Uterus (tissue), 2 donors: ENCODE results near the gene MDC1.

Source experiments
- POLR2A ChIP-seq, 2 donors: fragments of 450-650 bp; IDR thresholded peaks; one replicate each; pipeline ENCODE4 v1.6.1; 2016; ENCODE audit warnings: antibody characterized with exemption in 2 of 2, mild to moderate bottlenecking in 1 of 2, moderate library complexity in 1 of 2
- TF ChIP-seq, protein P1 (sequence below), 4 experiments: fragments of 200-600 bp in 2 of 4; fragments of 450-650 bp in 2 of 4; sonication (generic) in 2 of 4; IDR thresholded peaks; one replicate each; pipeline ENCODE4 v1.5.1; 2016 to 2019; ENCODE audit warnings: antibody characterized with exemption in 4 of 4, mild to moderate bottlenecking in 2 of 4, moderate library complexity in 1 of 4

DNA sequence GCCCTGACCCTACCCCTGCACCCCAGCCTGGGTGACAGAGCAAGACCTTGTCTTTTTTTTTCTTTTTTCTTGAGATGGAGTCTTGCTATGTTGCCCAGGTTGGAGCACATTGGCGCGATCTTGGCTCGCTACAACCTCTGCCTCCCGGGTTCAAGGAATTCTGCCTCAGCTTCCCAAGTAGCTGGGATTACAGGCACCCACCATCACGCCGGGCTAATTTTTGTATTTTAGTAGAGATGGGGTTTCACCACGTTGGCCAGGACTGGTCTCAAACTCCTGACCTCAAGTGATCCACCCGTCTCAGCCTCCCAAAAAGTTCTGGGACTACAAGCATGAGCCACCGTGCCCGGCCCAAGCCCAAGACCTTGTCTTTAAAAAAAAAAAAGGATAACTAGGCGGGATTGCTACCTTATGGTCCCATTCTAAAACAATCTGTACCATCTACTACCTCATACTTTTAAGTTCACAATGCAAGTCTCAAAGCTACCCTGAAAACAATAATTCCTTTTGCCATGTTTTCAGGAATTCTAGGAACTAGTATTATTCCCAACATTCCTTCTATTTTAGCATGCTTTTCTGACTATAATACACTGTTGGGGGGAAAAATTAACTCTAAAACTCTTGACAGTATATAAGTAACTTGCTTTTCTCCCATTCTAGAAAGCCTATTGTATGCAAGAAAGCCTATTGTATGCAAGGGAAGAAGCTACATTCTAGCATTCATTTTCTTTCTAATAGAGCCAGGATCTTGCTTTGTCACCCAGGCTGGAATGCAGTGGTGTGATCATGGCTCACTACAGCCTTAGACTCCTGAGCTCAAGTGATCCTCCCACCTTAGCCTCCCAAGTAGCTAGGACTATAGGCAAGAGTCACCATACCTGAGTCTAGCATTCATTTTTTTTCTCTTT, 9.7 kb upstream of the MDC1 start:
- TF ChIP-seq, protein P1, sequence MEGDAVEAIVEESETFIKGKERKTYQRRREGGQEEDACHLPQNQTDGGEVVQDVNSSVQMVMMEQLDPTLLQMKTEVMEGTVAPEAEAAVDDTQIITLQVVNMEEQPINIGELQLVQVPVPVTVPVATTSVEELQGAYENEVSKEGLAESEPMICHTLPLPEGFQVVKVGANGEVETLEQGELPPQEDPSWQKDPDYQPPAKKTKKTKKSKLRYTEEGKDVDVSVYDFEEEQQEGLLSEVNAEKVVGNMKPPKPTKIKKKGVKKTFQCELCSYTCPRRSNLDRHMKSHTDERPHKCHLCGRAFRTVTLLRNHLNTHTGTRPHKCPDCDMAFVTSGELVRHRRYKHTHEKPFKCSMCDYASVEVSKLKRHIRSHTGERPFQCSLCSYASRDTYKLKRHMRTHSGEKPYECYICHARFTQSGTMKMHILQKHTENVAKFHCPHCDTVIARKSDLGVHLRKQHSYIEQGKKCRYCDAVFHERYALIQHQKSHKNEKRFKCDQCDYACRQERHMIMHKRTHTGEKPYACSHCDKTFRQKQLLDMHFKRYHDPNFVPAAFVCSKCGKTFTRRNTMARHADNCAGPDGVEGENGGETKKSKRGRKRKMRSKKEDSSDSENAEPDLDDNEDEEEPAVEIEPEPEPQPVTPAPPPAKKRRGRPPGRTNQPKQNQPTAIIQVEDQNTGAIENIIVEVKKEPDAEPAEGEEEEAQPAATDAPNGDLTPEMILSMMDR (IDR thresholded peaks at IDR 0.05), result no peak
- TF ChIP-seq POLR2A (IDR thresholded peaks at IDR 0.05), result no peak
